Measurements from ENCODE around the gene SH3RF3. TPM values are rescaled to one million over a fixed set of nuclear protein-coding genes. Genes with fewer than 3 reads are reported as not detected.

Gene SH3RF3
- total and polyA plus RNA-seq, 9 of the 15 experiments (the other 6 are each of a cell fraction or from before 2014, with no cell fraction given), result 0.02 TPM; not detected in 8

DNA sequence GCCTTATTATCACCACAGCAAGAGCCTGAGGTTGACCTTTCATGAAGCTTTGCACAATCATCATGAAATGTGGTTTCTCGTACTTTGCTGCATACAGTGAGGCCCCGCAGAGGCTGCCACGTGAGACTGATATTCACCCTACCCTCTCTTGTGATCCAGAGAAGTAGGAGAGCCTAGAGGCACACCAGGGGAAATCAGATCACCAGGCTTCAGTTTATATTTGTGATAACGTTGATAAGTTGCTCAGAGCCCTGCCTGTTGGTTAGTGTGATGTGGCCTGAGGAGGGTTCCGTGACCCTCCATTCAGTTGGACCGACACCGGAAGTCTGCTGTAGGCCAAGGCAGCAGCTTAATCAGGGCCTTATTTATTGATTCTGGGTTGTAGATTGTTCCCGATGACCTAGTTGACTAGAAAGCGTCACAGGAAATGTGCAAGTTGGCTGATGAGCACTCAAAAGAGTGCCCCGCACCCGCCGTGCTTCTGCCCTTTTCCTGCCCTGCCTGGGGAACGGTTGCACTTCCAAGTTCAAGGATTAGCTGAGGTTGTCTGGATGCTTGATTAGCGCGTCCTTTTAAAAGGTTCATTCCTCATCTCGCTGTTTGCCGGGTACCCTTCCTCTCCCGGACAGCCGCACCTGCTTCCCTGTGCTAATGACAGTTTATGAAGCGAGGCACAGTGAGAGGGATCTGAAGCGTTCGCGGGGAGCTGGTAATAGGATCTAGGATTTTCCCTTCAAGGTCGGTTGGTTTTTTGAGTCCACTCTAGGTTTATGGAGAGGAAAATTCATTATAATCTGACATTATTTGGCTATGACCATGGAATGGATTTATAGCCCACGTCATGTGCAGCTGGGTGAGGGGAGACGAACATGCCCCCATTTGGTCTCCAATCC, 146.4 kb downstream of the SH3RF3 start (continued):
- TF ChIP-seq BMI1 (IDR thresholded peaks at IDR 0.05; ENCODE audit: low read length), result no peak
- TF ChIP-seq, protein P1, sequence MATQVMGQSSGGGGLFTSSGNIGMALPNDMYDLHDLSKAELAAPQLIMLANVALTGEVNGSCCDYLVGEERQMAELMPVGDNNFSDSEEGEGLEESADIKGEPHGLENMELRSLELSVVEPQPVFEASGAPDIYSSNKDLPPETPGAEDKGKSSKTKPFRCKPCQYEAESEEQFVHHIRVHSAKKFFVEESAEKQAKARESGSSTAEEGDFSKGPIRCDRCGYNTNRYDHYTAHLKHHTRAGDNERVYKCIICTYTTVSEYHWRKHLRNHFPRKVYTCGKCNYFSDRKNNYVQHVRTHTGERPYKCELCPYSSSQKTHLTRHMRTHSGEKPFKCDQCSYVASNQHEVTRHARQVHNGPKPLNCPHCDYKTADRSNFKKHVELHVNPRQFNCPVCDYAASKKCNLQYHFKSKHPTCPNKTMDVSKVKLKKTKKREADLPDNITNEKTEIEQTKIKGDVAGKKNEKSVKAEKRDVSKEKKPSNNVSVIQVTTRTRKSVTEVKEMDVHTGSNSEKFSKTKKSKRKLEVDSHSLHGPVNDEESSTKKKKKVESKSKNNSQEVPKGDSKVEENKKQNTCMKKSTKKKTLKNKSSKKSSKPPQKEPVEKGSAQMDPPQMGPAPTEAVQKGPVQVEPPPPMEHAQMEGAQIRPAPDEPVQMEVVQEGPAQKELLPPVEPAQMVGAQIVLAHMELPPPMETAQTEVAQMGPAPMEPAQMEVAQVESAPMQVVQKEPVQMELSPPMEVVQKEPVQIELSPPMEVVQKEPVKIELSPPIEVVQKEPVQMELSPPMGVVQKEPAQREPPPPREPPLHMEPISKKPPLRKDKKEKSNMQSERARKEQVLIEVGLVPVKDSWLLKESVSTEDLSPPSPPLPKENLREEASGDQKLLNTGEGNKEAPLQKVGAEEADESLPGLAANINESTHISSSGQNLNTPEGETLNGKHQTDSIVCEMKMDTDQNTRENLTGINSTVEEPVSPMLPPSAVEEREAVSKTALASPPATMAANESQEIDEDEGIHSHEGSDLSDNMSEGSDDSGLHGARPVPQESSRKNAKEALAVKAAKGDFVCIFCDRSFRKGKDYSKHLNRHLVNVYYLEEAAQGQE (IDR thresholded peaks at IDR 0.05; ENCODE audit: borderline replicate concordance), result no peak
- TF ChIP-seq, protein P1 (CRISPR knock-in tag; IDR thresholded peaks at IDR 0.05; ENCODE audit: low read depth), result no peak
- no peak for TF ChIP-seq CEBPG (CRISPR knock-in tag; IDR thresholded peaks at IDR 0.05)
- TF ChIP-seq CEBPG (tag; conservative IDR thresholded peaks at IDR 0.05 in 1 of 2, IDR thresholded peaks at IDR 0.05 in 1 of 2), result peak; percentile 23 to 61; a peak in 1 of 4 replicates
- no peak for TF ChIP-seq TGIF2 (CRISPR knock-in tag; IDR thresholded peaks at IDR 0.05)
- TF ChIP-seq BACH1 (tag; IDR thresholded peaks at IDR 0.05), result peak; percentile 60; the same call in 1 of the 2 replicates
- TF ChIP-seq SMAD3 (CRISPR knock-in tag; conservative IDR thresholded peaks at IDR 0.05), result 0 out of 2 replicates have a peak, but pooled peaks have one; percentile 10
- TF ChIP-seq, protein P2, sequence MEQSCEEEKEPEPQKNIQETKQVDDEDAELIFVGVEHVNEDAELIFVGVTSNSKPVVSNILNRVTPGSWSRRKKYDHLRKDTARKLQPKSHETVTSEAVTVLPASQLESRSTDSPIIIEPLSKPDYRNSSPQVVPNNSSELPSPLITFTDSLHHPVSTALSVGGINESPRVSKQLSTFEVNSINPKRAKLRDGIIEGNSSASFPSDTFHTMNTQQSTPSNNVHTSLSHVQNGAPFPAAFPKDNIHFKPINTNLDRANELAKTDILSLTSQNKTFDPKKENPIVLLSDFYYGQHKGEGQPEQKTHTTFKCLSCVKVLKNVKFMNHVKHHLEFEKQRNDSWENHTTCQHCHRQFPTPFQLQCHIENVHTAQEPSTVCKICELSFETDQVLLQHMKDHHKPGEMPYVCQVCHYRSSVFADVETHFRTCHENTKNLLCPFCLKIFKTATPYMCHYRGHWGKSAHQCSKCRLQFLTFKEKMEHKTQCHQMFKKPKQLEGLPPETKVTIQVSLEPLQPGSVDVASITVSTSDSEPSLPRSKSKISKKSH (CRISPR knock-in tag; IDR thresholded peaks at IDR 0.05), result no peak
- TF ChIP-seq, protein P3, sequence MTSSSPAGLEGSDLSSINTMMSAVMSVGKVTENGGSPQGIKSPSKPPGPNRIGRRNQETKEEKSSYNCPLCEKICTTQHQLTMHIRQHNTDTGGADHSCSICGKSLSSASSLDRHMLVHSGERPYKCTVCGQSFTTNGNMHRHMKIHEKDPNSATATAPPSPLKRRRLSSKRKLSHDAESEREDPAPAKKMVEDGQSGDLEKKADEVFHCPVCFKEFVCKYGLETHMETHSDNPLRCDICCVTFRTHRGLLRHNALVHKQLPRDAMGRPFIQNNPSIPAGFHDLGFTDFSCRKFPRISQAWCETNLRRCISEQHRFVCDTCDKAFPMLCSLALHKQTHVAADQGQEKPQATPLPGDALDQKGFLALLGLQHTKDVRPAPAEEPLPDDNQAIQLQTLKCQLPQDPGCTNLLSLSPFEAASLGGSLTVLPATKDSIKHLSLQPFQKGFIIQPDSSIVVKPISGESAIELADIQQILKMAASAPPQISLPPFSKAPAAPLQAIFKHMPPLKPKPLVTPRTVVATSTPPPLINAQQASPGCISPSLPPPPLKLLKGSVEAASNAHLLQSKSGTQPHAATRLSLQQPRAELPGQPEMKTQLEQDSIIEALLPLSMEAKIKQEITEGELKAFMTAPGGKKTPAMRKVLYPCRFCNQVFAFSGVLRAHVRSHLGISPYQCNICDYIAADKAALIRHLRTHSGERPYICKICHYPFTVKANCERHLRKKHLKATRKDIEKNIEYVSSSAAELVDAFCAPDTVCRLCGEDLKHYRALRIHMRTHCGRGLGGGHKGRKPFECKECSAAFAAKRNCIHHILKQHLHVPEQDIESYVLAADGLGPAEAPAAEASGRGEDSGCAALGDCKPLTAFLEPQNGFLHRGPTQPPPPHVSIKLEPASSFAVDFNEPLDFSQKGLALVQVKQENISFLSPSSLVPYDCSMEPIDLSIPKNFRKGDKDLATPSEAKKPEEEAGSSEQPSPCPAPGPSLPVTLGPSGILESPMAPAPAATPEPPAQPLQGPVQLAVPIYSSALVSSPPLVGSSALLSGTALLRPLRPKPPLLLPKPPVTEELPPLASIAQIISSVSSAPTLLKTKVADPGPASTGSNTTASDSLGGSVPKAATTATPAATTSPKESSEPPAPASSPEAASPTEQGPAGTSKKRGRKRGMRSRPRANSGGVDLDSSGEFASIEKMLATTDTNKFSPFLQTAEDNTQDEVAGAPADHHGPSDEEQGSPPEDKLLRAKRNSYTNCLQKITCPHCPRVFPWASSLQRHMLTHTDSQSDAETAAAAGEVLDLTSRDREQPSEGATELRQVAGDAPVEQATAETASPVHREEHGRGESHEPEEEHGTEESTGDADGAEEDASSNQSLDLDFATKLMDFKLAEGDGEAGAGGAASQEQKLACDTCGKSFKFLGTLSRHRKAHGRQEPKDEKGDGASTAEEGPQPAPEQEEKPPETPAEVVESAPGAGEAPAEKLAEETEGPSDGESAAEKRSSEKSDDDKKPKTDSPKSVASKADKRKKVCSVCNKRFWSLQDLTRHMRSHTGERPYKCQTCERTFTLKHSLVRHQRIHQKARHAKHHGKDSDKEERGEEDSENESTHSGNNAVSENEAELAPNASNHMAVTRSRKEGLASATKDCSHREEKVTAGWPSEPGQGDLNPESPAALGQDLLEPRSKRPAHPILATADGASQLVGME (CRISPR knock-in tag; IDR thresholded peaks at IDR 0.05), result 0 out of 2 replicates have a peak, but pooled peaks have one; percentile 21
- TF ChIP-seq ZNF76 (CRISPR knock-in tag; IDR thresholded peaks at IDR 0.05; ENCODE audit: borderline replicate concordance), result 0 out of 2 replicates have a peak, but pooled peaks have one; percentile 25
